Keratinocyte (primary cell): ENCODE data around the gene LGI4.

Source experiments
- CTCF ChIP-seq, 3 experiments: IDR thresholded peaks in 1 of 3; conservative IDR thresholded peaks in 1 of 3; optimal IDR thresholded peaks in 1 of 3; 2 replicates in 2 of 3; 3 replicates in 1 of 3; pipeline versions ENCODE3 to v1.5.1; 2011; ENCODE audit warnings: low read length in 3 of 3, mild to moderate bottlenecking in 3 of 3, moderate library complexity in 2 of 3, control low read depth in 1 of 3, inconsistent platforms in 1 of 3; ENCODE audit not compliant: insufficient read depth in 2 of 3; ENCODE audit errors: extremely low read depth in 1 of 3
- EZH2 ChIP-seq: IDR thresholded peaks from one replicate; pipeline ENCODE4 v1.6.1; 2012; ENCODE audit warnings: inconsistent platforms, mild to moderate bottlenecking, low read length, moderate library complexity

- TF ChIP-seq CTCF (optimal IDR thresholded peaks at IDR 0.05 in 1 of 3, IDR thresholded peaks at IDR 0.05 in 1 of 3, conservative IDR thresholded peaks at IDR 0.05 in 1 of 3; ENCODE audit: extremely low read depth in 1 of 3, insufficient read depth in 2 of 3, low read length in 3 of 3): no peak
- TF ChIP-seq EZH2: no peak
Observed at GRCh38 chr19:35086455-35086854, 48.4 kb downstream of the LGI4 start.
